ENCODE data around the gene SCAI.
"Not testable (repeated sequence)": the region's sequence is repeated elsewhere in the genome, so short reads cannot be mapped to it uniquely, and the experiment has no call there.

The SCAI gene

DNA sequence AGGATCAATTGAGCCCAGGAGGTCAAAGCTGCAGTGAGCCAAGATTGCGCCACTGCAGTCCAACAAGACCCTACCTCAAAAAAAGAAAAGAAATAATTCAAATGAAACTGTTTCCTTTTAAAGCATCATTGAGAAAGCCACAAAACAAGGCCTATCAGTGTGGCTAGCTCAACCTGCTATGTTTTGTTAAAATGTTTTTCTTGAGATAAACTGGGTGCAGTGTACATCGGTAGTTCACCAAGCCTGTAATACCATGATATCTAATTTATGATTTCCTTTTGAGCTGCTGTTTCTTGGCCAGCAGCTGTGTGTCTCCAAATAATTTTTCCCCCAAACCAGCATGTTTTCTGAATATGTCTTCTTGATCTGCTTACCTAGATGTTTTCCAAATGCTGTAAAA, 105.2 kb downstream of the SCAI start:
- DNase-seq (ENCODE audit: extremely low read depth in 1 of 2, low read depth in 1 of 2): no peak

DNA sequence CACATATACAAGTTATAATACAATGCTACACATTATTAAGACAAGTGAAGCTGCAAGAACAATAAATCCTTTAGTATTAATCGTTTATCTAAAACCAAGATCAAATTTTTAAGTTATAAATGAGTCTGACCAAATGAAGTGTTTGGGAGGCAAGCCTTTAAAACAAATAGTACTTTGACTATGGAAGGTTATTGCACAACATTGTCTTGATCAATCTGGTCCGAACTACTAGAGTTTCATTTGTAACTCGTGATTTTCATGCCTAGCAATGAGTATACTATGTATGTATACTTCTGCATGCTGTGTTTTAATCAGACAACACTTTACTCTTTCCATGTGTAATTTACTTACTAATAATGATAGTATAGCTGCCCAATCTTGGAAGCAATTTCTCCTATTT, 115.3 kb downstream of the SCAI start:
- DNase-seq (ENCODE audit: extremely low read depth in 1 of 2, low read depth in 1 of 2): no peak

DNA sequence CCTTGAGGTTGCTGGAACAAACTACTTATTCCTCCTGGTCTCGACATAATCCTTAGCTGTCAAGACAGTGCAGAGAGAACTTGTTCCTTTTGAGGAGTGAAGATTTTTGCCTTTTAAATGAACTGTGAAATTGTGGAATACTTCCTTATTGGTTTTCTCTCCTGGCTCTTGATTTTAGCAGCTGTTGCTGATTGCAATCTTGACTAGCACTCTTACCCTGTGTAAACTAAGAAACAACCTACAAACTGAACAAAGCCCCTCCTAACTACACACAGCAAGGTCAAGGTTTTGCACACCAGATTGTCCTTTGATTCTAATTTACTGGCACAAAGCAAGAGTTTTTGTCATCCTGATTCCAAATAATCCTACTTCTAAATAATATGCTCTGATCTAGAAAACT, 118.4 kb downstream of the SCAI start:
- no peak for DNase-seq (ENCODE audit: extremely low read depth in 1 of 2, low read depth in 1 of 2)

DNA sequence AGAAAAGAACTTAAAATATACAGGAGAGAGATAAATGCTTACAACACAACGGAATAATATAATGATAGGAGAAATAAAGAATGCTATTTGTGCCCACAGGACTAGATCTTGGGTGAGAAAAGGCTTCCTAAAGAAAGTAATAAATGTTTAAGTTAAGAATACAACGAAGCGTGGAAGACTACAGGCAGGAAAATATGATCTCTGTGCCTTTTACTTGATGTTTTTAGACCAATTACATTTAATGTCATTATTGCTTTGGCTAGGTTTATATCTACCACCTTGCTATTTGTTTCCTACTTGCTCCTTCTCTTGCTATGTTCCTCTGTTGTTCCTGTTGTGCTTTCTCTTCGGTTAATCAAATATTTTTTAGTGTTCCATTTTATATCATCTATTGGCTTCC, 122.3 kb downstream of the SCAI start:
- no peak for DNase-seq (ENCODE audit: extremely low read depth in 1 of 2, low read depth in 1 of 2)

DNA sequence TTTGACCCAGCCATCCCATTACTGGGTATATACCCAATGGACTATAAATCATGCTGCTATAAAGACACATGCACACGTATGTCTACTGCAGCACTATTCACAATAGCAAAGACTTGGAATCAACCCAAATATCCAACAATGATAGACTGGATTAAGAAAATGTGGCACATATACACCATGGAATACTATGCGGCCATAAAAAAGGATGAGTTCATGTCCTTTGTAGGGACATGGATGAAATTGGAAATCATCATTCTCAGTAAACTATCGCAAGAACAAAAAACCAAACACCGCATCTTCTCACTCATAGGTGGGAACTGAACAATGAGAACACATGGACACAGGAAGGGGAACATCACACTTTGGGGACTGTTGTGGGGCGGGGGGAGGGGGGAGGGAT, 127.7 kb downstream of the SCAI start:
- DNase-seq (ENCODE audit: extremely low read depth in 1 of 2, low read depth in 1 of 2): not testable (repeated sequence)

DNA sequence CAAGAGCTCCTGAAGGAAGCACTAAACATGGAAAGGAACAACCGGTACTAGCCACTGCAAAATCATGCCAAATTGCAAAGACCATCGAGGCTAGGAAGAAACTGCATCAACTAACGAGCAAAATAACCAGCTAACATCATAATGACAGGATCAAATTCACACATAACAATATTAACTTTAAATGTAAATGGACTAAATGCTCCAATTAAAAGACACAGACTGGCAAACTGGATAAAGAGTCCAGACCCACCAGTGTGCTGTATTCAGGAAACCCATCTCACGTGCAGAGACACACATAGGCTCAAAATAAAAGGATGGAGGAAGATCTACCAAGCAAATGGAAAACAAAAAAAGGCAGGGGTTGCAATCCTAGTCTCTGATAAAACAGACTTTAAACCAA, 131.3 kb downstream of the SCAI start:
- not testable (repeated sequence) for DNase-seq (ENCODE audit: extremely low read depth in 1 of 2, low read depth in 1 of 2)

DNA sequence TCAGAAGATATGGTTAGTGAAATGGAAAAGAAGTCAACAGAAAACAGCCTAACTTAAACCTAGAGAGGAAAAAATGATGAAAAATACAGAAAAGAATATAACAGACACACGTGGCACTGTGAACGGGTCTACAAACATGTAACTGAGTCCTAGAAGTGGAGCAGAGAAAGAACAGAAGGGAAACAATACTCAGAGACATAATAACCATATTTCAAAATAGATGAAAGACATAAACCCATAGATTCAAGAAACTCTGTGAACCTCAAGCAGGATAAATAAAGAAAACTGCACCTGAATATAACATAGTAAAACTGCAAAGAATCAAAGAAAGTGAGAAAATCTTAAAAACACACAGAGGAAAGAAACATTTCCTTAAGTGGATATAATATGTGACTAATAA, 134.7 kb downstream of the SCAI start:
- no peak for DNase-seq (ENCODE audit: extremely low read depth in 1 of 2, low read depth in 1 of 2)

DNA sequence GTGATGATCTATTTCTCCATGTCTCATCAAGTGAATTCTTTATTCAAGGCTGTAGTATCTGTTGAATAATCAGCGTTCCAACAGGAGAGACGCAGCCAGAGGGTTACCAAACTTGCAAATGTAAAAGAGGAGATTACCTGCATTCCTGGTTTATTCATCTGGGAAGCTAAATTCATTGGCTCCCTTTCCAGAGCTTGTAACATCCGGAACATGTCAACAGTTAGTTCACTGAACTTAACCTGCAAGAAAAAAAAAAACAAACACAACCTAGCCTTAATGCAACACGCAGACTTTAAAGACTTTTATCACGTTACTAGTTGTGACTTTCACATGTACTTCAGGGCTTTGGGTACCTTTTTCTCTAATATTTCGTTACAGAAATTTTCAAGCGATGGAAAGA, 140.0 kb downstream of the SCAI start:
- DNase-seq (ENCODE audit: extremely low read depth in 1 of 2, low read depth in 1 of 2): no peak

DNA sequence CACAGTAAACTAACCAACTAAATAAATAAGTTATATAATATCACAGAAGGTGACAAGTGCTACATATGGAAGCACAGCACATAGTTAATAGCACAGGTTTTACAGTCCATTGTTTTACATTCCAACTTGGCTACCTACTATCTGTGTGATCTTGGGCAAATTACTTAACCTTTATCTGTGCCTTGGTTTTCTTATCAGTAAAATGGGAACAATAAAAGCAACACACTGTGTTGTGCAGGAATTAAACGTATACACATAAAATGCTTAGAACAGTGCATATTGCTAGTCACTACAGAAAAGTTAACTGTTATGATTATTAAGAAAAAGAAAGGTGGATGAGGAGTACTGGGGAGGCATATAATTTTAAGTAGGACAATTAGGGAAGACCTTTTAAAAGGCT, 159.6 kb downstream of the SCAI start:
- DNase-seq (ENCODE audit: extremely low read depth in 1 of 2, low read depth in 1 of 2): no peak

DNA sequence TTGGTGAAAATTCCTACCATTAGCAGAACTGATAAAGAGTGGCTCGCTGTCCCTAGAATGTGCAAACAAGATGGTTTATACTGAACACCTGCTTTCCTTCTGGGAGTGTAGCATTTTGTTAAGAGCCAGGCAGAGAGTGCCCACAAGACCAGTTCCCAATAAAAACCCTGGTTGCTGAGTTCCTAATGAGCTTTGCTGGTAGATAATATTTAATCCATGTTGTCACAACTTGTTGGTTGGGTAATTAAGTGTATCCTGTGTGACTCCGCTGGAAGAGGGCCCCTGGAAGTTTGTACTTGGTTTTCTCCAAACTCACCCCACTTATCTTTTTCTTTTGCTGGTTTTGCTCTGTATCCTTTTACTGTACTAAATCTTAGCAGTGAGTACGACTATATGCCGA, 162.9 kb downstream of the SCAI start:
- DNase-seq (ENCODE audit: extremely low read depth in 1 of 2, low read depth in 1 of 2): no peak

DNA sequence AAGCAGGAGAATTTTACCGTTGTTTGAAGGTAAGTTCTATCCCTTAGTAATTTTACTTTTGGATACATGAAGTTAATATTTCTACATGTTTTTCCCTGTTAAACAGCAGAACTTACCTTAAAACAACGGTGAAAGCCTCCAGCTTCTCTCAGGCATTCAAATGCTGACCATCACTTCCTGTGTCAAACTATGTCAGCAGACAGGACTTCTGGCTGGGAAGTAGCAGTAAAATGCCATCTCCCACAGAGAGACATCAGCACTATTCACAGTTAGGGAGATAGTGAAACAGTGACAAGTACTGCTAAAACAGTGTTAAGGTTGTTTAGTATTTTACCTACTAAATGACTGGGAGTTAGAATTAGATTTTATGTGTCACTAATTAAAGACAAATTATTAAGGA, 168.2 kb downstream of the SCAI start:
- DNase-seq (ENCODE audit: extremely low read depth in 1 of 2, low read depth in 1 of 2): no peak

DNA sequence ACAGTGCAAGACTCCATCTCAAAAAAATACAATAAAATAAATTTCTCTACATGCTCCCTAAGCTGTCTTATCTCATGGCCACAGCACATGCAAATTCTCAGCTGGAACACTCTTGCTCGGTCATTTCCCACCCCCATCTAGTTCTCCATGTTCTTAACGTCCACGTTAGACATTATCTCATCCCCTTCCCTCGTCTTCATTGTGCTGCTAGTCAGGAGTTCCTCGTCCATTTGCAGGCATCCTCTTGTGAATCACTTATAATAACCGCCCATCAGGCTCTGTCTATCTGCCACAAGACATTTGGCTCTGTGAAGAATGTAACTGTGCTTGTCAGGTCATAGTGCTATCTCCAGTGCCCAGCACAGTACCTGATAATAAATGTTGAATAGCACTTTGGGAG, 169.5 kb downstream of the SCAI start:
- no peak for DNase-seq (ENCODE audit: extremely low read depth in 1 of 2, low read depth in 1 of 2)

DNA sequence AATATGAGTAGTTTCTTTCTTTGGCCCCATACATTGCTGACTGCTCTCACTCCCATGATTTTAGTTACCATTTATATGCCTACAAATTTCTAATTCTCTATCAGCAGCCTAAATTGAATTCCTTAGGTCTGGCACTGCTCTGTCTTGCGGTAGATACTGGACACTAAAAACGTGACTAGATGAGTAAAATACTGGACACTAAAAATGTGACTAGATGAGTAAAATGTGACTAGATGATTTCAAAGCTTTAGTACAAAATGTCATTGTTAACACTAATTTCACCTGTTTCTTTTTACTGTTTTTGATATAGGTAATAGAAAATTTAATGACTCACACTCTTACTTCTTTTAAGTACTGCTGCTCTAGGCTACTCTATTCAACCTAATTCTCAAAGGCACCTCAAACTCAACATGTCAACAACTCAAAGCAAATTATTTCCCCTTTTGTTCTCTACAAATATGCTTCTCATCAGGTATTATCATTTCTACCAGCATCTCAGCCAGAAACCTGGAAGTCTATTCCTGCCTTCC, 171.0 kb downstream of the SCAI start:
- no peak for DNase-seq (ENCODE audit: extremely low read depth in 1 of 2, low read depth in 1 of 2)

DNA sequence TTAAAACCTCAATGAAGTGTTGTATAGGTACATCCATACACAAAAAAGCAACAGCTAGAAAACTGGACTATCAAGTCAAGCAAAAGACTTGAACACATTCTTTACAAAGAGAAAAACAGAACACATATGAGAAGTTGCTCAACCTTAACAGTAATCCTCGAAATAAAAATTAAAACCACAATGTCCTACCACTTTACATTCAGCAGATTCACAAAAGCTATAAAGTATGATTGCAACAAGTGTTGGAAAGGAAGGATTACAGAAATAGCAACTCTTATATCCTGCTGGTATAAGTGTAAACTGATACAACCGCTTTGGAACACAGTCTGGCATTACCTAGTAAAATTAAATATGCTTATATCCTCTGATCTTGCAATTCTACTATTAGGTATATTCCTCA, 173.9 kb downstream of the SCAI start:
- no peak for DNase-seq (ENCODE audit: extremely low read depth in 1 of 2, low read depth in 1 of 2)

DNA sequence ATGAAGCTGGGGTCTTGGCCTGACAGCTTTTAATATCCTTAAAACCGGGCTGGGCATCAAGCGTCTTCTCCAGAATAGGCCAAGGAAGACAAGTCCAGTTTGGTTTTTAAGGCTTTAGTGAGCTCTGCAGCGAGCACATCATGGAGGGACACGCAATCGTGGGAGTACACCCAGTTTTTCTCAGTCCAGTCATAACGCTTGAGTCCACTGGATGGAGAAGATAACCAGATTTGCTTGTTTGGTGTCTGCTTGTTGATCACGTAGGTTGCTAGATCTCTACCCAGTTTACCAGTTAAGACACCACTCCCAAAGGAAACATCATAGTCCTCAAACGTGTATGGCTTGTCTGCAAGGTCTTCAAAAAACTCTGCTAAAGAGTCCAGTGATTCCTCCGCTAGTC, 175.1 kb downstream of the SCAI start:
- no peak for DNase-seq (ENCODE audit: extremely low read depth in 1 of 2, low read depth in 1 of 2)

DNA sequence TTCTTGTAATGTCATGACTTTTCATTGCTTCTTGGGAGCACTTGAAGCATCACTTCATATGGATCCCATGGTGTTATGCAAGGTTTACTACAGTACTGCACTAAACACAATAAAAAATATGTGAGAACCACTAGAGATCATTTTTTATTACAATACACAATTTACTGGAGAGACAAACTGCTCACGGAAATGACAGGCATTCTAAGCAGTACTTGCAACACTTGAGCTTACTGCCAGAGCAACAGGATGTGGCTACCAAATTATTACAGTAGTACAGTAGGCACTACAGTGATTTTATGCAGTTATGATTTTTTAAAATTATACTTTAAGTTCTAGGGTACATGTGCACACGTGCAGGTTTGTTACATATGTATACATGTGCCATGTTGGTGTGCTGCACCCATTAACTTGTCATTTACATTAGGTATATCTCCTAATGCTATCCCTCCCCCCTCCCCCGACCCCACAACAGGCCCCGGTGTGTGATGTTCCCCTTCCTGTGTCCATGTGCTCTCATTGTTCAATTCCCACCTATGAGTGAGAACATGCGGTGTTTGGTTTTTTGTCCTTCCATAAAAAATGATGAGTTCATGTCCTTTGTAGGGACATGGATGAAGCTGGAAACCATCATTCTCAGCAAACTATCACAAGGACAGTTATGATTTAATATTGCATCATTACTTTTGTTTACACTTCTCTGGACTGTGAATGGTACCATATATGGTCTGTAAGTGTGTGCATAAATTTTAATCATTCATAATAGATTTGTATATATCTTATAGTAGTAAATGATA, 177.4 kb downstream of the SCAI start:
- DNase-seq (ENCODE audit: extremely low read depth in 1 of 2, low read depth in 1 of 2): not testable (repeated sequence)

DNA sequence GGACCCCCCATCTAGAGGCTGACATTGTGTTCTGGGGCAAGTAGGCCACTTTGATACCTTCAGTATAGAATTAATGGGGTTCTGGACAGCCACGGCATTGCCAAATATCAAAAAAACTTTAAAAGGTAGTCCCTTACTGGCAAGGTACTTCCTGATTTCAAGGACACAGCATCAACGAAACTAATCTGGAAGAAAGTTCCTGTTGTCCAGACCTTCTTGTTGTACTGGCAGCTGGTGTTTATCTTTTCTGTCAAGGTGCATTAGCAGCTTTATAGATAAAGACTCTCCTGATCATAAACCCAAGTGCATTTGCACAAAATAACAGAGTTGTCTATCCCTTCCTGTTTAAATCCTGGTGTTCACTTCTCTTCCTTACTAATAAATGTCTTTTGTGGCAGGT, 178.7 kb downstream of the SCAI start:
- DNase-seq (ENCODE audit: extremely low read depth in 1 of 2, low read depth in 1 of 2): no peak

DNA sequence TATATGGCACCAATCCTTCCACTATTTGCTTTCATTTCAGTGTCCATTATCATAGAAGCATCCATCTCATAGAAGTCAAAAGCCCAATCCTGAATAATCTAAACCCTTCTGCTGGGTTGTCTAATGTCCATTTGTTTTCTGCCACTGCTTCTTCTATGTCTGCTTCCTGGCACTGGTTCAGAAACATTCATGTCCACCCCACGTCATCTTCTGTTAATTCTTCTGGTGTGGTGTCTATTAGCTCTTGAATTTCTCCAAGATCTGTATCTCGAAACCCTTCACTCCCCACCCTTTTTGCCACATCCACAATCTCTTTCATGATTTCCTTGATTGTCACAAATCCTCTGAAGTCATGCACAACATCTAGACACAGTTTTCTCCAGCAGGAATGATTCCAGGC, 179.3 kb downstream of the SCAI start:
- DNase-seq (ENCODE audit: extremely low read depth in 1 of 2, low read depth in 1 of 2): no peak

DNA sequence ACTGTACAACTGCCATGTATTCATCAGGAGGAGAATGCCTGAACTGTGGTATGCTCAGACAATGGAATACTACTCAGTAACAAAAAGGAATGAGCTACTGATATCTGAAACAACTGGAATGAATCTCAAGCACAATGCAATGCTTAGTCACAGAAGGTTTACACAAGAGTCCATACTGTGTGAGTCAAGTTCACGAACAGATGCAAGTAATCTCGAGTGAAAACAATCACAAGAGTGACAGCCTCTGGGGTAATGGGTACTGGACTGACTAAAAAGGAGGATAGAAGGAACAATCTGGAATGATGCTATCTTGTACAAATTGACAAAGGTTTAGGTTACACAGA, 182.9 kb downstream of the SCAI start:
- no peak for DNase-seq (ENCODE audit: extremely low read depth in 1 of 2, low read depth in 1 of 2)

DNA sequence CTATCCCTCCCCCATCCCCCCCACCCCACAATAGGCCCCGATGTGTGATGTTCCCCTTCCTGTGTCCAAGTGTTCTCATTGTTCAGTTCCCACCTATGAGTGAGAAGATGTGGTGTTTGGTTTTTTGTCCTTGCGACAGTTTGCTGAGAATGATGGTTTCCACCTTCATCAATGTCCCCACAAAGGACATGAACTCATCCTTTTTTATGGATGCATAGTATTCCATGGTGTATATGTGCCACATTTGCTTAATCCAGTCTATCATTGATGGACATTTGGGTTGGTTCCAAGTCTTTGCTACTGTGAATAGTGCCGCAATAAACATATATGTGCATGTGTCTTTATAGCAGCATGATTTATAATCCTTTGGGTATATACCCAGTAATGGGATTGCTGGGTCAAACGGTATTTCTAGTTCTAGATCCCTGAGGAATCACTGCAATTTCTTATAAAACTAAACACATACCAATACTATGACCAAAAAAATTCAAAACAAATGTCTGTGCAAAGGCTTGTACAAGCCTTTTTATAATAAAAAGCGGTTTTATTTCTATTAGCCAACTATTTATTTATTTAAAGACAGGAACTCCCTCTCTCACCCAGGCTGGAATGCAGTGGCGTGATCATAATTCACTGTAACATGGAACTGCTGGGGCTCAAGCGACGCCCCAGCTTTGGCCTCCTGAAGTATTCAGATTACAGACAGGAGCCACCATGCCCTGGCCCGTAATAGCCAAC, 183.5 kb downstream of the SCAI start:
- not testable (repeated sequence) for DNase-seq (ENCODE audit: extremely low read depth in 1 of 2, low read depth in 1 of 2)

DNA sequence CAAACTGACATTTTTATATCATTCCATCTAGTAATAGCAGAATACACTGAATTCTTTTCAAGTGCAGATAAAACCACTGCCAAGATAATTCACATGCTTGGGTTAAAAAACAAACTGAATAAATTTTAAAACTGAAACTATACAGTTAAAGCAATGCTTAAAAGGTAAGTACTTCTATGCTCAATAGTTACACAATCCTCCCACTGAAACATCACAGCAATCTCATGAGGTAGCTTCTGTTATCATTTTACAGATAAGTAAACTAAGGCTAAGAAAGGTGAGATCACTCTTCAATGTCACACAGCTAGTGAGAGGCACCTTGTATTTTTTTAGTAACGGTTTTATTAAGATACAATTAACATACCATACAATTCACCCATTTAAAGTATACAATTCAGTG, 189.1 kb downstream of the SCAI start:
- DNase-seq (ENCODE audit: extremely low read depth in 1 of 2, low read depth in 1 of 2): no peak

DNA sequence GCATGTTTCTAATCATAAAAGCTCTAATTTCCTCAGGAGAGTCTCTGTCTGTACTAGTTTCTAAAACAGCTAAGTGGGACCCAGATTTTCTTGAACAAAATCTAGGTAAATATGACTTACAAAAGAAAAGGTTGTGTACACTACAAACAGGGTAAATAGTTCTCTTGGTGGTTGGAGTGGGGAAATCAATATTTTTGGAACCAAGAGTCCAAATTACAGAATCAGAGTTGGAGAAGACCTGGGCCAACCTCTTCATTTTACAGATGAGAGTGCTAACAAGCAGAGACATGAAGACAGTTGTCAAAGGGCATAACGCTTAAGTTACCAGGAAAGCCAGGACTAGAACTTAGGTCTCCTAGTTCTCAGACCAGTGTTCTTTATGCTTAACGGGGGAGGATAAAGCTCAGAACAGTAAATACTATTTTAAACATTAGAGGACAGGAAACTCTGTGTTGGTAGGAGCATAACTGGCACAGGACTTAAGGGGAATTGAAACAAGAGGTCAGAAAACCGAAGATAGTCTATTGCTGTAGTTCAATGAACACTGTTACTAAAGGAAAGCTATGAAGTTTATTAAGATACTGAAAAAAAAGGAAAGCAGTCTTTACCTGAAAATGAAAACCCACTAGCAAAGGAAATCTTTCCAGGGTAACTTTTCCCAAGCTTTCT, 193.1 kb downstream of the SCAI start:
- no peak for DNase-seq (ENCODE audit: extremely low read depth in 1 of 2, low read depth in 1 of 2)
